ENCODE results near the gene MTURN.
"Not testable (repeated sequence)": the region's sequence is repeated elsewhere in the genome, so short reads cannot be mapped to it uniquely, and the experiment has no call there.

MTURN gene

DNA sequence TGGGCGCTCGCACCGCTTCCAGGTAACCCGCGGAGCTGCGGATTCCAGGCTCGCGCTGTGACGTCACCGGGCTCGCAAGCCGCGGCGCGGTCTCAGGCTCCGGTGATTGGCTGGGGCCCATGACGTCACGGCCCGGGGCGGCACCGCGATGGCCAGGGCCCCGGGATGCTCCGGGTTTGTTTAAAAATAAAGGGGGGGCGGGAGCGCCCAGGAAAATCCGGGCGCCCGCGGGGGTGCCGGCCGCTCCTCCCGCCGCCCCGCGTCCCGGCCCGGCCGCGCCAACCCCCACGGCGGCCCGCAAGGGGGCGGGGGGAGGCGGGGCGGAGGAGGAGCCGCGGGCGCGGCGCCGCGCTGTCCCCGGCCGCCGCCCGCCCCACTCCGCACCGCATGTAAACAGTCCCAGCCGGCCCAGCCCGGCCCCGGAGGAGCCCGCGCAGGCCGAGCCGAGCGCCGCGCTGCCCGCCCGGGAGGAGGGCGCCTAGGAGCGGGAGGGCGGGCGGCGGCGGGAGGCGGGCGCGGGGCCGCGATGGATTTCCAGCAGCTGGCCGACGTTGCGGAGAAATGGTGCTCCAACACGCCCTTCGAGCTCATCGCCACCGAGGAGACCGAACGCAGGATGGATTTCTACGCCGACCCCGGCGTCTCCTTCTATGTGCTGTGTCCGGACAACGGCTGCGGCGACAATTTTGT is at the start of gene MTURN:
MTURN (plus strand) TSS at position 376 of the 690 bp plus-strand sequence; CDS start at position 527, 151 bp downstream.
- DNase-seq = peak; percentile 83 to 90

GRCh38 chr7:30086529-30086928 is 48.3 kb upstream of the MTURN start:
- no peak for DNase-seq

- DNase-seq = no peak
Measured at GRCh38 chr7:30087371-30087770, 47.4 kb upstream of the MTURN start.

DNA sequence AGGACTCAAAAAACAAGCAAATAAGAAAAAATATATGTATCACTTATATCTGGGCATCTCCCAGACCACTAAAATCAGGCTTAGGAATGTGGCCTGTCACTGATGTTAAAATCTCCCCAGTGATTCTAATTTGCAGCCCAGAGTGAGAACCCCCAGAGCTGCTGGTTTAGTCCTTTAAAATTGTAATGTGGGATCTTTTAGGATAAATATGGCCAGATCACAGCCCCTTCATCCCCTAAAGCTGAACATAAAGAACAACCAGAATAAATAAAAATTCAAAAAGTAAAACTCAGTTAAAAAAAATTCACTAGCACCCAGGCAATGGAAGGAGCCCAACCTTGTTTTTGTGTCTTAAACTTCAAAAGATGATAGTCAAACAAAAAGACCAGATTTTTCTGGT is 46.4 kb upstream of the MTURN start:
- no peak for DNase-seq

DNA sequence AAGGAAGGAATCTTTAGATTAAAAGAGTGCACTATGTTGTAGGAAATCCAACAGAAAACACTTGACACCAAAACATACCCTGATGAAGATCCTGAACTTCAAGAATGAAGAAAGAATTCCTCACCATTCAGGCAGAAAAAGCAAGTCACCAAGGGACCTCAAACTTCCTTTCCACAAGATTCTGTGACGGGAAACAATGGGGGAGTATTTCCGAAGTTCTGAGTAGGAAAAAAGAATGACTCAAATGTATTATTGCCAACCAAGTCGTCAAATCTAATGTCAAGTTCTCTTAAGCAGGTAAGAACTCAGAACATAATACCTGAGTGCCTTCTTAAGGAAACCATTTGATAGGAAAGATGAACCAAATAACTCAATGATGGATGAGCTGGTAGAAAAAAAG is 44.7 kb upstream of the MTURN start:
- DNase-seq = no peak

DNA sequence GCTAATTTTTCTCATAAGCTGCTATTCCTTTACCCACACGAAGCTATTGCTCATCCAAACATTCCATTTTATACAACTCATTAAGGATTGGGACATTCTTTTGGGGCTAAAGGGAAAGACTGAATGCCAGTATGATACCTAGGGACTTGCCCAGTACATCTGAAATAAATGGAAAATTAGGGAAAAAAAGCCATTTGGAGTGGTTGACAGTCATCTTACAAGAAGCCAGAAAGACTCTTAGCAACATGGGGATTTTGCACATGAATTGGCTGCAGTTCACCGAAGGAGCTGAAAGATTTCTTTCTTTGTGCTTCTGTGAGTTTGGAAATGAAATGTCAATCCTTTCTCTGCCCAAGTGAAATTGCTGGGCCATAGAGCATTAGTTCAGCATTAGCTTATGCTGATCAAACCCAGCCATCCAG is 43.3 kb upstream of the MTURN start:
- no peak for DNase-seq

DNA sequence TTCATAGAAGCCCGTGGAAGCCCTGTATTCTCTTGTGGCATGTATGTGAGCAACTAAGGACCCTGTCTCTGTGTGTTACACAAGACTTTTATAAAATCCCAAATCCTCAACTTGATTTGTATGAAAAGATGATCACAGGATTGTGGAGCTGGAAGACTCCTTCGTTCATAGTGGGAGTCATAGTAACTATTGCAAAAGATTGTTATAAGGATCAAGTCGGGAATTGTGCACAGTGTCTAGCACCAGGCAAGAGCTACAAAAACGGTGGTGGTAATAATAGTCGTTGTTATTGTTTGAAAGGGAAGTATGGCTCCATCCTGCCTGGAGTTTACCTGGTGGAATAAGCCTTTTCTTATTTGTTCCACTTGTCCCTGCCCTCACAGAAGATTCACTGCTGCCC is 42.8 kb upstream of the MTURN start:
- DNase-seq = no peak

DNA sequence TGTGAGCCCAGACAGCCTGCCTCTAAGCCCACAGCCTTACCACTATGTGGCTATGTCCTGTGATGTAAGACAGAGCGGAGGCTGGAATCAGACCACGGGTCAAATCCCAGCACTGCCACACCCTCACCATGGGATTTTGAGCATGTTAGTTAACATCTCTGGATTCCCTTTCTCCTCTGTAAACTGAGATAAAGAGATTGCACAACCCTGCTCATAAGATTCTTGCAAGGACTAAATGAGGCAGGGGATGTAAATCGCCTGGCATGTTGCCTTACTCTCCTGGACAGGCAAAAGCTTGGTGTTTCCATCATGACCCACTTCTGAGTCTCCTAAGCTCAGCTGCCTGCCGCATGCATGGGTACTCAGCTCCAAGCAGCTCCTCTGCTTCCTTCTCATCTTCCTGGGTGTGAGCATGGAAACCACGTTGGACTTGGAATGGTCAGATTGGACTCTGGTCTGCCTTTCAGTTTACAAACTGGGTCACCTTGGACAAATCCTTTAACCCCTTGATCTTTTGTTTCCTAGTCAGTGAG is 41.3 kb upstream of the MTURN start:
- no peak for DNase-seq

DNA sequence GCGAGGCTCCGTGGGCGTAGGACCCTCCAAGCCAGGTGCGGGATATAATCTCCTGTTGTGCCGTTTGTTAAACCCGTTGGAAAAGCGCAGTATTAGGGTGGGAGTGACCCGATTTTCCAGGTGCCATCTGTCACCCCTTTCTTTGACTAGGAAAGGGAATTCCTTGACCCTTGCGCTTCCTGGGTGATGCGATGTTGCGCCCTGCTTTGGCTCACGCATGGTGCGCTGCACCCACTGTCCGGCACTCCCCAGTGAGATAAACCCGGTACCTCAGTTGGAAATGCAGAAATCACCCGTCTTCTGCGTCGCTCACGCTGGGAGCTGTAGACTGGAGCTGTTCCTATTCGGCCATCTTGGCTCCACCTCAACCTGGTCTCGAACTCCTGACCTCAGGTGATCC is 36.2 kb upstream of the MTURN start:
- not testable (repeated sequence) for DNase-seq

GRCh38 chr7:30102281-30102680 is 32.5 kb upstream of the MTURN start:
- no peak for DNase-seq

DNA sequence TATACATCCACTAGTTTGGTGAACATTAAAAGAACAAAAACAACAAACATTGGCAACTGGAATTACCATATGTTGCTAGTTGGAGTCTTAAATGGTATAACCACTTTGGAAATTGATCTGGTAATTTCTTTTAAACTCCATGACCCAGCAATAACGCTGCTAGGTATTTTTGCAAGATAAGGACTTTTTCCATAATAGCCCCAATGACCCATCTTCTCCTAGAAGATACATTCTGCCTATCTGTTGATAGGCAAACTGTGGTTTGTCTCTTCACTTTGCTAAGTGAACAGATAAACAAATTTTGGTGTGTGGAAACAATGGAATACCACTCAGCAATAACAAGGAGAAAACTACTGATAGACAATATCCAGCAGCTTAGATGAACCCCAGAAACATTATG is 30.6 kb upstream of the MTURN start:
- no peak for DNase-seq

GRCh38 chr7:30112103-30112713 is 22.6 kb upstream of the MTURN start:
- DNase-seq = no peak

DNA sequence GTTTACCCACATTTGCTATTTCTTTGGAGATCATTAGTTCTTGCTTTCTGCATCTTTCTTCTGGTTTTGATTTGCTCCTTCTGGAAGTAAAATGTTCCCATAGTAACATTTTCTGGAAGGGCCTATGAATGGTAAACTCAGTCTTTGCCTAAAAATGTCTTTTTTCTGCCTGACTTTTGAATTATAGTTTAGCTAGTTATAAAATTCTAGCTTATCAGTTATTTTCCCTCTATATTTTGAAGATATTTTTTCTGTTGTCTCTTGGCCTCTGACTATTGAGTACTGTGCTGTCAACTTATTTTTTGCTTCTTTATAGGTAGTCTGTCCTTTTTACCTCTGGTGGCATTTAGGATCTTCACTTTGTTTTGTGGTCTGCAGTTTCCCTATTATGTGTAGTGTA is 21.6 kb upstream of the MTURN start:
- DNase-seq = no peak

DNA sequence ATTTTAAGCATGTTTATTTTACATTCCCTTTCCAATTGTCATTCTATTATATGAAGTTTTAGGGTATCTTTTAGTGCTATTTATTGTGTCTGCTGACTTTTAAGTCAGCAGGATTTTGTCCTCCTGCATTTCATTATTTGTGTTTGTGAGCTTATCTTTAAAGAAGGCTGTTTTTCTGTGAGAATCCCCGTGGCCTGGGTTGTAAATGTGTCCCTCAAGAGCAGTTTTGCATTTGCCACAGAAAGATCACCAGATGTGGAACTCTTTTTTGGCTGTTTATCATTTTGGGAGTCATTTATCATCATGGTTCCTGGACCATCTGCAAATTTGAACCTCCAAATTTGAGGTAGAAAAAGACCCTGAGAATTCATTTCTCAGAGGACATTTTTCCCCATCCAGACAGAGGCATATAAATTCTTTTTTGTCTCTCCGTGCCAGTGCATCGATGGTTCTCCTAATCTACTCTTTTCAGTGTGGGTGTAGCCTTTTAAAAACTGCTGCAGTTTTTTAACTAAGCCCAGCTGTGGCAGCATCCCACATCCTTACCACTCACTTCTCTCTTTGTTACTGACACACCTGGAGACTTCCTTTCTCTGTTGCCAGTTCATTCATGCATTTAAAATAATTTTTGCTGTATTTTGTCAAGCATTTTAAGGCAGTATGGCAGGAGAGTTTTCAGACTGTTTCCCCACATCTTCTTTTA is 20.1 kb upstream of the MTURN start:
- DNase-seq = no peak

DNA sequence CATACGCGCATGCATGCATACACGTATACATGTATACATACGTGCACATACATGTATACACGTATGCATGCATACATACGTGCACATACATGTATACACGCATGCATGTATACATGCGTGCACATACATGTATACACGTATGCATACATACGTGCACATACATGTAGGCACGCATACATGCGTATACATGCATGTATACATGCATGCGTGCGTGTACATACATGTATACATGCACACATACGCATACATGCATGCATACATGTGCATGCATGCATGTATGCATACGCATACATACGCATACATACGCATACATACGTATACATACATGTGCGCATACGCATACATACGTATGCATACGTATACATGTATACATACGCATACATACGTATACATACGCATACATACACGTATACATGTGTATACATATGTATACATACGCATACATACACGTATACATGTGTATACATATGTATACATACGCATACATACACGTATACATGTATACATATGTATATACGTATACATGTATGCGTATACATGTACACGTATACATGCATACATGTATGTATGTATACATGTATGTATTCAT is 19.0 kb upstream of the MTURN start:
- no peak for DNase-seq

- DNase-seq = no peak
Measured at GRCh38 chr7:30116771-30117170, 18.0 kb upstream of the MTURN start.

- no peak for DNase-seq
Measured at GRCh38 chr7:30117896-30118295, 16.9 kb upstream of the MTURN start.

GRCh38 chr7:30119890-30120577 is 14.8 kb upstream of the MTURN start:
- DNase-seq = no peak

GRCh38 chr7:30133736-30134610 is 813 bp upstream of the MTURN start:
- no peak for DNase-seq

GRCh38 chr7:30135301-30136116 is 723 bp downstream of the MTURN start:
- DNase-seq = peak in 1 of 2 experiments; percentile 21

All from NCI-H1930 (cell line).